ENCODE measurements around the gene SEPTIN1. TPM values are rescaled to one million over a fixed set of nuclear protein-coding genes. Genes with fewer than 3 reads are reported as not detected.
A peak's percentile ranks its signal among the peaks of the same experiment; 100 is the strongest.

Gene SEPTIN1
- total and polyA plus RNA-seq, 2 donors (not counting 1 experiment from before 2014, with no cell fraction given), result 0.17 TPM; not detected in 1

GRCh38 chr16:30353438-30354129 lies 28.8 kb downstream of the SEPTIN1 start:
- peak overlapping the region; percentile 78 to 97 (median 95) for H3K4me3 ChIP-seq (replicated peaks in 1 of 4; ENCODE audit: control extremely low read depth in 1 of 4, insufficient read depth in 1 of 4, low read depth in 3 of 4, low read length in 4 of 4)
- H3K9ac ChIP-seq (ENCODE audit: insufficient read depth, low read length), result no peak overlapping the region
- peak overlapping the region; percentile 95 for H3K27ac ChIP-seq (ENCODE audit: insufficient read depth, low read length)

DNA sequence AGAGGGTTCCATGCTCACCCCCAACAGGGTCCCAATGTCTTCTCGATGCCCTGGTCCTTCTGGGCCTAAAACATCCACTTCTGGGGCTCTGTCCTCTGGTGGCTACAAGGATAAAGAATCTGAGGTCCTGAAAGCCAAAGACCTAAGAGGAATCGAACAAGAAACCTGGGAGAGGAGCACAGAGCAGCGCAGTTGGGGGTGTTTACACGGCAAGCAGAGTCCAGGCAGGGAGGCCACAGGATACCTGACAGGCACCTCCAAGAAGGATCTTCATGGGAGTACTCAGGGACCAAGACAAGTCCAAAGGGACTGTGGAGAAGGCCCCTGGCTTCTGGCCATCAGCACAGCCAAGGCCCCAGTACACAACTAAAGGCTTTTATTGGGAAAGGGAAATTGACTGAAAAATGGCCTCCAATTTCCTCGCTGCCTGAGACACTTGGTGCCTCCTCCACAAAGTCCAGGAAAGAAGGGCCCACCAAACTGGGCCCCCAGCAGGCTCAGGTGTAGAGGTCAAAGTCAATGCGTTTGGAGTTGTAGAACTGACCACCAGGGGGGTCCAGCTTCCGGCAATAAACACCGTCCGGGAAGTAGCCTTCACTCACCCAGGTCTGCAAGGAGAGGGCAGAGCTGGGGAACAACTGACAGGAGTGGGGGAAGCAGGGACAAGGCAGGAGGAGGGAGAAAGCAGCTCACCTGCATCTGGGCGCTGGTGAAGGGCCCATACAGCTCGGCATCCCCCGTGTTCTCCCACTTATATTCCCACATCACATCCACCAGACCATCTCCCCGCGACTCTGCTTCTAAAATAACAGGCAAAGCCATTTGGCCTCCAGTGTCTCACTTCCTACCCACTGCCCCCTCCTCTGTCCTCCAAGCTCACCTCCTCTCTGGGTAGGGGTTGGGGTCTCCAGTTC lies 29.6 kb downstream of the SEPTIN1 start:
- Histone ChIP-seq H3K9ac (ENCODE audit: insufficient read depth, low read length) (peak overlapping the region; percentile 8), H4K20me1 (ENCODE audit: control insufficient read depth, extremely low read depth, insufficient read depth, low read length) (no peaks in the 10 kb centered on the region), H2AFZ (ENCODE audit: low read length) (no peak overlapping the region), H3K4me2 (ENCODE audit: extremely low read depth, insufficient read depth, low read length) (no peak overlapping the region), H3K9me3 (ENCODE audit: control insufficient read depth, insufficient read depth, low read depth, low read length) (no peaks in the 10 kb centered on the region), H3K4me1 (ENCODE audit: control insufficient read depth, extremely low read depth, insufficient read depth, low read length) (peaks cover 31% of the 10 kb centered on the region), H3K36me3 (ENCODE audit: control insufficient read depth, insufficient read depth, low read length) (peaks cover 26% of the 10 kb centered on the region), H3K27ac (ENCODE audit: insufficient read depth, low read length) (peak overlapping the region; percentile 37), H3K27me3 (ENCODE audit: control insufficient read depth, insufficient read depth, low read length) (no peaks in the 10 kb centered on the region), H3K79me2 (ENCODE audit: control insufficient read depth, insufficient read depth, low read length) (peaks cover 21% of the 10 kb centered on the region), H3K4me3 (replicated peaks in 1 of 4; ENCODE audit: control extremely low read depth in 1 of 4, insufficient read depth in 1 of 4, low read depth in 3 of 4, low read length in 4 of 4) (no peak overlapping the region)
- TF ChIP-seq EZH2 (IDR thresholded peaks at IDR 0.05; ENCODE audit: low read length, missing control alignments), result no peak
- DNase-seq (ENCODE audit: low read depth in 2 of 2), result no peak

More at GRCh38 chr16:30353438-30354129, 28.8 kb downstream of the SEPTIN1 start:
- H3K4me2 ChIP-seq (ENCODE audit: extremely low read depth, insufficient read depth, low read length), result peak overlapping the region; percentile 99
- H3K9me3 ChIP-seq (ENCODE audit: control insufficient read depth, insufficient read depth, low read depth, low read length), result no peaks in the 10 kb centered on the region
- no peaks in the 10 kb centered on the region for H3K27me3 ChIP-seq (ENCODE audit: control insufficient read depth, insufficient read depth, low read length)
- no peak overlapping the region for H2AFZ ChIP-seq (ENCODE audit: low read length)
- H3K36me3 ChIP-seq (ENCODE audit: control insufficient read depth, insufficient read depth, low read length), result peaks cover 32% of the 10 kb centered on the region
- peaks cover 21% of the 10 kb centered on the region for H3K79me2 ChIP-seq (ENCODE audit: control insufficient read depth, insufficient read depth, low read length)
- no peak for DNase-seq (ENCODE audit: low read depth in 2 of 2)
- no peaks in the 10 kb centered on the region for H4K20me1 ChIP-seq (ENCODE audit: control insufficient read depth, extremely low read depth, insufficient read depth, low read length)
- TF ChIP-seq EZH2 (IDR thresholded peaks at IDR 0.05; ENCODE audit: low read length, missing control alignments), result no peak
- TF ChIP-seq, protein P1, sequence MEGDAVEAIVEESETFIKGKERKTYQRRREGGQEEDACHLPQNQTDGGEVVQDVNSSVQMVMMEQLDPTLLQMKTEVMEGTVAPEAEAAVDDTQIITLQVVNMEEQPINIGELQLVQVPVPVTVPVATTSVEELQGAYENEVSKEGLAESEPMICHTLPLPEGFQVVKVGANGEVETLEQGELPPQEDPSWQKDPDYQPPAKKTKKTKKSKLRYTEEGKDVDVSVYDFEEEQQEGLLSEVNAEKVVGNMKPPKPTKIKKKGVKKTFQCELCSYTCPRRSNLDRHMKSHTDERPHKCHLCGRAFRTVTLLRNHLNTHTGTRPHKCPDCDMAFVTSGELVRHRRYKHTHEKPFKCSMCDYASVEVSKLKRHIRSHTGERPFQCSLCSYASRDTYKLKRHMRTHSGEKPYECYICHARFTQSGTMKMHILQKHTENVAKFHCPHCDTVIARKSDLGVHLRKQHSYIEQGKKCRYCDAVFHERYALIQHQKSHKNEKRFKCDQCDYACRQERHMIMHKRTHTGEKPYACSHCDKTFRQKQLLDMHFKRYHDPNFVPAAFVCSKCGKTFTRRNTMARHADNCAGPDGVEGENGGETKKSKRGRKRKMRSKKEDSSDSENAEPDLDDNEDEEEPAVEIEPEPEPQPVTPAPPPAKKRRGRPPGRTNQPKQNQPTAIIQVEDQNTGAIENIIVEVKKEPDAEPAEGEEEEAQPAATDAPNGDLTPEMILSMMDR (conservative IDR thresholded peaks at IDR 0.05 in 1 of 2, IDR thresholded peaks at IDR 0.05 in 1 of 2; ENCODE audit: low read depth in 1 of 2, low read length in 2 of 2), result no peak
- H3K4me1 ChIP-seq (ENCODE audit: control insufficient read depth, extremely low read depth, insufficient read depth, low read length), result peaks cover 31% of the 10 kb centered on the region

DNA sequence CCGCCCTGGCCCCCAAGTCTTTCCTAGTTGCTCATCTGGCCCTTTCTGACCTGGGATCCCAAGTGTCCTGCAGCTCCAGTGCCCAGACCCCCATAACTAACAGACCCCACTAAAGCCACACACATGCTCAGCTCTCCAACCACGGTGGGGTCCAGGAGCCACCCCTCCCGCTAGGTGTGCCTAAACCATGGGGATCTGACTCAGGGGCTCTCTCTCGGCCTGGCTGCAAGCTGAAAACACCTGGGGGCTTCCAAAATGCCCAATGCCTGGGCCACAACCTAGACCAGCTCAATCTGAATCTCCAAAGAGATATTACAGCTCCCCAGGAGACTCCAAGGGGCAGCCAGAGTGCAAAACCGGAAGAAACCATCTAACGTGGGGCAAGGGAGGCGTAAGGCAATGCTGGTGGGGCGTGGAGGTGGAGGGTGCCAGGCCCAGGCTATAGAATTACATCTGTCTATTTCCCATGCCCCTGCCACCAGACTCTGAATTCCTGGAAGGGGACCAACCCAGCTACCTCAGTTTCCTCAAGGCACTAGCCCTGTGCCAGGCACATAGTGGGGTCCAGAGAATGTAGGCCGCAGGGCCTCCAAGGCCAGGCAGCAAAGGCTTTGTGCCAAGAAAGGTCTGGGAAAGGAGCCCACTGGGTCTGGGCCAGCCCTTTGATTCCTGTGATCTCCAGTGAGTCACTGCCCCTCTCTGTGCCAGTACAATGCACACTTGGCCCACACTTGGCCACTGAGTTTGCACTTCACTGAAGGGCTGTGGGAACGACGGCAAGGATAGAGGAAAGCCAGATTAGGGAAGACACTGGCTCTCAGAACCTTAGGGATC lies 30.6 kb downstream of the SEPTIN1 start:
- H3K79me2 ChIP-seq (ENCODE audit: control insufficient read depth, insufficient read depth, low read length), result peaks cover 21% of the 10 kb centered on the region
- peak overlapping the region; percentile 8 for H3K9ac ChIP-seq (ENCODE audit: insufficient read depth, low read length)
- H3K9me3 ChIP-seq (ENCODE audit: control insufficient read depth, insufficient read depth, low read depth, low read length), result no peaks in the 10 kb centered on the region
- peak overlapping the region; percentile 8 for H3K4me2 ChIP-seq (ENCODE audit: extremely low read depth, insufficient read depth, low read length)
- no peak overlapping the region for H3K4me3 ChIP-seq (replicated peaks in 1 of 4; ENCODE audit: control extremely low read depth in 1 of 4, insufficient read depth in 1 of 4, low read depth in 3 of 4, low read length in 4 of 4)
- DNase-seq (ENCODE audit: low read depth in 2 of 2), result peak; percentile 92 to 96
- no peaks in the 10 kb centered on the region for H4K20me1 ChIP-seq (ENCODE audit: control insufficient read depth, extremely low read depth, insufficient read depth, low read length)
- TF ChIP-seq, protein P1 (conservative IDR thresholded peaks at IDR 0.05 in 1 of 2, IDR thresholded peaks at IDR 0.05 in 1 of 2; ENCODE audit: low read depth in 1 of 2, low read length in 2 of 2), result no peak
- no peak for TF ChIP-seq EZH2 (IDR thresholded peaks at IDR 0.05; ENCODE audit: low read length, missing control alignments)
- peak overlapping the region; percentile 37 for H3K27ac ChIP-seq (ENCODE audit: insufficient read depth, low read length)
- H3K4me1 ChIP-seq (ENCODE audit: control insufficient read depth, extremely low read depth, insufficient read depth, low read length), result peaks cover 30% of the 10 kb centered on the region
- no peak overlapping the region for H2AFZ ChIP-seq (ENCODE audit: low read length)
- H3K36me3 ChIP-seq (ENCODE audit: control insufficient read depth, insufficient read depth, low read length), result peaks cover 23% of the 10 kb centered on the region
- H3K27me3 ChIP-seq (ENCODE audit: control insufficient read depth, insufficient read depth, low read length), result no peaks in the 10 kb centered on the region

Measured in fibroblast of lung (primary cell).